HG03565 (cell line): ENCODE results near the gene ARSH.
"Not testable (repeated sequence)": the region's sequence is repeated elsewhere in the genome, so short reads cannot be mapped to it uniquely, and the experiment has no call there.

Source experiments
- ATAC-seq: cut with Tn5 transposase; IDR thresholded peaks from one replicate; pipeline ENCODE4 v1.9.1; 2021; ENCODE audit warnings: mild to moderate bottlenecking, moderate library complexity; ENCODE audit not compliant: unreplicated experiment

ARSH gene

GRCh38 chrX:3029129-3029528, 22.8 kb downstream of the ARSH start:
- ATAC-seq = no peak

- no peak for ATAC-seq
Observed at GRCh38 chrX:3037218-3037617, 30.9 kb downstream of the ARSH start.

GRCh38 chrX:3044196-3044595, 37.9 kb downstream of the ARSH start:
- no peak for ATAC-seq

GRCh38 chrX:3044671-3045070, 38.3 kb downstream of the ARSH start:
- ATAC-seq = no peak

GRCh38 chrX:3046253-3047240, 40.2 kb downstream of the ARSH start:
- no peak for ATAC-seq

- ATAC-seq = not testable (repeated sequence)
Observed at GRCh38 chrX:3050523-3051175, 44.3 kb downstream of the ARSH start.

- ATAC-seq = no peak
Observed at GRCh38 chrX:3052860-3053259, 46.5 kb downstream of the ARSH start.

GRCh38 chrX:3066555-3066954, 60.2 kb downstream of the ARSH start:
- no peak for ATAC-seq

- ATAC-seq = no peak
Observed at GRCh38 chrX:3075959-3076358, 69.6 kb downstream of the ARSH start.

- no peak for ATAC-seq
Observed at GRCh38 chrX:3076416-3076991, 70.2 kb downstream of the ARSH start.
